Stimulated activated CD4-positive, alpha-beta T cell treated with anti-CD3 and anti-CD28 coated beads, TNF-alpha, amount 100 ng/mL, for 48 hours (primary cell): ENCODE data around the gene SNX9.

ENCODE experiments used
- DNase-seq, 3 donors: peaks; one replicate each; pipeline ENCODE4 v3.0.0-alpha.2; 2020; ENCODE audit warnings: low read depth in 3 of 3

Gene SNX9

DNA sequence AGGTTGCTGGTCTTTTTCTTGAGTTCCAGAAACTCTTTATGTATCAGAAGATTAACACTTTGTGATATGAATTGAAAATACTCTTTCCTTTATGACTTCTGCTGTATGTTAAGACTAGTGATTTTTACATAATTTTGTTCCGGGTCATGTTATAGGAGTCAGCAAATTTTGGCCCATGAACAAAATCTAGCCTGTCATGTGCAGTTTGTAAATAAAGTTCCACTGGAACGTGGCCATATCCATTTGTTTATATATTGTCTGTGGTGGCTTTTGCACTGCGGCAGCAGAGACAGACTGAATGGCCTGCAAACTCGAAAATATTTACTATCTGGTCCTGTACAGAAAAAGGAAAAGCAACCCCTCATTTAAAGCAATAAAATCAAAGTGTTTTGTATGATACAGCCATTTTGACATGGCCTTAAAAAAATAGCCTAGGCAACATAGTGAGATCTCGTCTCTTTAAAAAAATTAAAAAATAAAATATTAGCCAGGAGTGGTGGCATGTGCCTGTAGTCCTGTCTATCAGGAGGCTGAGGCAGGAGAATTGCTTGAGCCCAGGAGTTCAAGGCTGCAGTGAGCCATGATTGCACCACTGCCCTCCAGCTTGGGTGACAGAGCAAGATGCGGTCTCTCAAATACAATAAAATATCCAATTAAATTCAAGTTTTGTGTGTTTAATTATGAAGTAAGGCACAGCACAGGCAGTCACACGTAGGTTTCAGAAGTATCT is 36.9 kb downstream of the SNX9 start:
- no peak for DNase-seq

DNA sequence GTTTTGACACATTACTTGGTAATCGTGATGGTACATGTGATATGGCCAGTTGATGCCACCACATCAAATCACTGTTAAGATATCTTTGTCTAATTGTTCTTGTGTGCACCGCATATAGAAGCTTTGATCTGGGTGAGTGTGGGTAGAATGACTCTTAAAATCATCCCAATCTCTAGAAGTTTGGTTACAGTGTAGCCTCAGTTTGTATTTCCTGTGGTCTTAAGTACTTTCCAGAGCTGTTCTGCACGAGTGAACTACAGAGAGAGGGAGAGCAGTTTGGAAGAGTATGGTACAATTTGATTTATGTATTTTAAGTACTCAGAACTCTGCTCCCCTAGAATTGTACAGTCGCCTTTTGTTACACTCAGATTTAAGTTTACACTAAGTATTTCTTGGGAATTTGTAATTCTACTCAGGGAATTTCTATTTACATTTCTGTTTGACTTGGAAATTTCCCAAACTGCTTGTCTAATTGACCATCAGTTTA is 37.5 kb downstream of the SNX9 start:
- no peak for DNase-seq

DNA sequence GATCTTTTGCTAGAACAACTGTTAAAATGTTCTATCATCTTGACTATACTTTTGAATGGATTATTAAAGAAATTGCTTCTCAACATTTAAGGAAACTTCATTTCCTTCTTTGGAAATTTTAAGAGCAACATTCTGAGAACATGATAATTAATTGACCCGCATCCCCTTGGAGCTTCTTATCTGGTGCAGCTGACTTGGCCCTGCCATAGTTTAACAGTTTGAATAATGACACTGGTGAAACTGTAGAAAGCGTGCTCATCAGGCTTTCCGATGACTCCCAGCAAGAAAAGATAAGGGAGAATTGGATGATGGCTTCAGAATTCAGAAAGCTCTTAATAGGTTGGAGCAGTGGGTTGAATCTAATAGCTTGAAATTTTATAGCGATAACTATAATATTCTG is 38.1 kb downstream of the SNX9 start:
- DNase-seq = no peak

DNA sequence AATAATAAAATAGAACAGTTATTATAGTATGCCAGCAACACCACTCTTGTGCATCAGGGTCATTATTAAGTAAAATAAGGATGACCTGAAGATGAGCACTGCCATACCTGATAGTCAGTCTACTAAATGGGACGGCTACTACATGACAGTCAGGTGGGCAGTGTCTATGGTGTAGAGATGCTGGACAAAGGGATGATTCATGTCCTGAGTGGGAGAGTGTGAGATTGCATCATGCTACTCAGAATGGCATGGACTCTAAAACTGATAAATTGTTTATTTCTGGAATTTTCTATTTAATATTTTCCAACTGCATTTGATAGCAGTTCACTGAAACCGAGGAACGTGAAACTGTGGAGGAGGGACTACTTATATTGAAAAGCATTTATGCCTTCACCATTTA is 38.8 kb downstream of the SNX9 start:
- DNase-seq = no peak

DNA sequence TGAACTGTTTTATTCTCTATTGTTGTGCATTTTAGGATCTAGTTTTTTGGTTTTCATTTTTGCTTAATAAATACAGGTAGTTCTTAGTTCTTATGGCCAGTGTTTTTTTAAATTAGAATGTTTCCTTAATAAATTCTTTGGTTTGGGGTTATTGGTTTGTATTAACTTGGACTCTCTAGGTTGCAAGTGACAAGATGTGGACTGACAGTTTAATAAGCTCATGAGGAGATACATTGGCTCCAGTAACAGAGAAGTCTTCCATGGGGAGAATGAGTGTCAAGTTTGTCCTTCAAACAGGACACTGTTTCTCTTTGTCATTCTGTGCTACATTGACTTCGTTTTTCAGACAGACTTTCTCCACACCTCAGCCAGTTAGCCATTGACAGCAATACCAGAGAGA is 39.7 kb downstream of the SNX9 start:
- DNase-seq = no peak

DNA sequence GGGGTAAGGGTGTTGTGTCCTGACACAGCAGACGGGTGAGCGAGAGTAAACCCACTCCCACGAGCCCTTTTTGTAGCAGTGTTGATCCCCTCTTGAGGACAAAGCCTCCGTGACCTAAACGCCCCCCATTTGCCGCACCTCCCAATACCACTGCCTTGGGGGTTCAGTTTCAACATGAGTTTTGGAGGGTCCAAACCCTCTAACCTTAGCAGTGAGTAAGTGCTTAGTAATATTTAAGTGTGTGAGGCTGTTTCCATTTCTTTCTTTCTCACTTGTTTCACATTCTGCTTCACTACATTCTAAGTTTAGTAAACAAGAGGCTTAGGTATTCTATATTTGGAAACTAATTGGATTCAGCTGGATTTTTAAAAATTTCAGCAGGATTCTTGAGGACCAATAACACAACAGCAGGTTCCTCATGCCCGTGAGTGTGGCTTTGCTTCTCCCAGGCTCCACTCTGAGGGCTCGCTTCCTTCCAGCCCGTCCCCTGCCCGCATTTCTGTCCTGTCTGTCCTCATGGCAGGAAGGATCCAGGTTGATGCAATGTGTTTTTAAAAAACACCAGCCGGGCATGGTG is 41.2 kb downstream of the SNX9 start:
- no peak for DNase-seq

DNA sequence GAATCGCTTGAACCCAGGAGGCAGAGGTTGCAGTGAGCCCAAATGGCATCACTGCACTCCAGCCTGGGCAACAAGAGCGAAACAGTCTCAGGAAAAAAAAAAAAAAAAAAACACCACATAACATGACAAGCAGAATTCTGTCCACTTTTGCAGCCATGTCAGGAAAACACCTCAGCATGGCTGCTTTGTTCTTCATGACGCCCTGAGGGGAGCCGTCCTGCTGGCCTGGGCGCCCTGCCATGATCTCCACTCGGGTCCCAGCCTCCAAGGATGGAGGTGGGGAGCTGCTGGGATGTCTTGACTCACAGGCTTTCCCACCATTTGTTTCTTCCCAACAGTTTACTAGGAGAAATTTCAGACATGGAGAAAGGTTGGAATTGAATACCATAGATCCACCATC is 42.2 kb downstream of the SNX9 start:
- DNase-seq = no peak

DNA sequence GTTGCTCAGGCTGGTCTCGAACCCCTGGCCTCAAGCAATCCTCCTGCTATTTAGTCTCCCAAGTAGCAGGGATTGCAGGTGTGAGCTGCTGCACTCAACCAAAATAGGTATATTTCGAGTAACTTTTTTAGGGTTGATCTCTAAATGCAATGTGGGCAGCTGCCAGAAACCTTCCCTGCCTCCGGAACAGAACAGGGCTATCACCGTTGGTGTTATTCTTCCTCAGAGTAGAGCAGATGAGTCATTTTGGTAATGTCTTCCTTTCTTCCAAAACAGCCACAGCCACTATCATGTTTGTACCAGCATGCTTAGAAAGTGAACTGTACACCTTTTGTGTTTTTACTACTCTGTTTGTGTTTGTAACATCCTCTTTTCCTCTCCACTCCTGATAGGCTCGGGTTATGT is 44.1 kb downstream of the SNX9 start:
- DNase-seq = no peak

DNA sequence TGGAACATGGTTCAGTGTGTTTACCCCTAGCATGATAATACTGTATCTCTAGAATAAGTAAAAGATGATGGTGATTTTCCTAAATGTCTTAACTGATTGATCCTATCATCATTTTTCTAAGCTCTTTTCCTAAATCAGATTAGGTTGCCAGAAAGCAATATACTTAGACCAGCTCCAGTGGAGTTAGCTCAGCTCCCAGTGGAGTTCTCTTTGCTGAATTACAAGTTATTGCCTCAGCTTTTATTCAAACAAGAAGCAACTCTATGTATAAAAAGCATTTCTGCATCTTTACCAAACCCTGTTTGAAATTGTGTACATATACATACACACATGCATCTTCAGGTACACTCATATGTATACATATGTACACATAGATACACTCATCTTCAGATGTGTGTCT is 44.9 kb downstream of the SNX9 start:
- no peak for DNase-seq

DNA sequence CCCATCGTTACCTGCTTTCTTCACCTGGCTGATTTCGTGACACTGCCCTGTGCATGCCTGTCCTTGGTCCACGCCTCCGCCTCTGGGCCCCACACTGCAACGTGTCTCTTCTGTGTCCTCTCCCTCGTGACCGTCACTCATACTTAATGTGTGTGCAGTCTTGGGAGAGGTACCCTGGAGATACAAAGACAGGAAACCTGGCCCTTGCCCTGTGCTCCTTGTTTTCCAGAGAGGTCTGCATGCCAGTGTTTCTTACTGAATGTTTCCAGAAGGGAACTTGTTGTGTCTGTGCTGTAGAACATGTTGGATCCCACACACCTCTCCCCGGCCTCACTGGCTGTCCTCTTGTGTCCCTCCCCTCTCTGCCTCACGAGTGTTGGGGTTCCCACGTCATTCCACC is 45.8 kb downstream of the SNX9 start:
- DNase-seq = no peak

DNA sequence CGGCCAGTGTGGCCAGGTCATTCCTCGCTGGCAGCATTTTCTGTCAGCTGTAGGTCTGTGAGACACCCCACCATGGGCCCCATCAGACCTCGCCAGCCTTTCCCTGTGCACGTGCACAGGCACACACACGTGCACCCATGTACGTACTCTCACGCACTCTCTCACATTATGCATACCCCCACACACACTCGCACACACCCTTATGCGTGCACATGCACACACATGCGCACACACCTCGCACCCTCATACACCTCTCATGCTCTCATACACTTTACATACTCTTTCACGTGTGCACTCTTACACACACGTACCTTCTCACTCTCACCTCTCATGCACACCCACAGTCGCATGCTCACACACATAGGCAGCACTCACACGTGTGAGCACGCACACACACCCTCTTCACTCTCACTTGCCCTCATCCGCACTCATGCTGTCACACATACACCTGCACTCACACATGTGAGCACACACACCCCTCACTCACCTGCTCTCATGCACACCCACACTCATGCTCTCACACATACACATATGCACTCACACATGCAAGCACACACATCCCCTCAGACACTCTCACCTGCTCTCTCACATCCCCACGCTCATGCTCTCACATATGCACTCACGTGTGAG is 46.7 kb downstream of the SNX9 start:
- no peak for DNase-seq

DNA sequence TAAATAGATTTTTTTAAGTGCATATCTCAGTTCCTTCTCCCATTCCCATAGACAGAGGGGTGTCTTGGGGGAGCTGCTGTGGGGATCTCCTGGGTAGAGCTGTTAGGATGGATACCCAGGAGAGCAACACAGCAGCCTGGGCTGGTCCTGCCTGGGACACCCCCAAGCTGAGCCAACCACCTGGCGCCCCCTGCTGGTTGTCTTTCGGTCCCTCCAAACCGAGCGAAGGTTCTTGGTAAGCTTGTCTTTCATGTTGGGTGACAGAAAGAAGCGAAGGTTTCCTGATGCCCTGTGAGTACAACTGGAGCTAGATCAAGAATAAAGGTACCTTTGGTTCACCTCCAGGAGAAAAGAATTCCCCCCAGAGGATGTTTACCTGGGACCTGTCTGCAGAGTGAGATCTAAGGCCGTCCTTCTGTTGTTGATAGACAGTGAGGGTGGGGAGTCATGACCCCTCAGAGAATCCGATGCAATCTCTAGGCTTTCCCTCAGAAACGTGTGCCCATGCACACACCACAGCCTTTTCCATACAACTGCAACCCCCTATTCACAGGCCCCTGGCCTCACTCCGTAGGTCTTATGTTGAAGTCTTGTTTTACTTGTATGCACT is 50.8 kb downstream of the SNX9 start:
- peak; percentile 76 to 79 (median 78) for DNase-seq

DNA sequence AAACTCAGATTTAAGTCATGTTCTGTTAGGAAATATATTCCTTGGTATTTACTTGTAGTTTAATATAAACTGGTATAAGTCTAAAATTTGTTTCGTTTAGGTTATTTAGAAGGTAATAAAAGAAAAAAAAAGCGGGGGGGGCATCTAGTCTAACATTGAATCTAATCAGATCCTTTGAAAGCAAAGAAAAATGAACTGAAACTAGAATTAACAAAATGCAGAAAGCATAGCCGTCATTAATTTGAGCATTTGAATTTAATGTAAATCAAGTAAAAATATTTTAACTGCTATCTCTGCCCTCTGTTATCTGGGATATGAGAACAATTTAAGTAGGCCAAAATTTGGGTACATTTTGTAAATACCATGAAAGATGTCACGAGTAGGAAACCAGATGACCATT is 54.1 kb downstream of the SNX9 start:
- DNase-seq = no peak

DNA sequence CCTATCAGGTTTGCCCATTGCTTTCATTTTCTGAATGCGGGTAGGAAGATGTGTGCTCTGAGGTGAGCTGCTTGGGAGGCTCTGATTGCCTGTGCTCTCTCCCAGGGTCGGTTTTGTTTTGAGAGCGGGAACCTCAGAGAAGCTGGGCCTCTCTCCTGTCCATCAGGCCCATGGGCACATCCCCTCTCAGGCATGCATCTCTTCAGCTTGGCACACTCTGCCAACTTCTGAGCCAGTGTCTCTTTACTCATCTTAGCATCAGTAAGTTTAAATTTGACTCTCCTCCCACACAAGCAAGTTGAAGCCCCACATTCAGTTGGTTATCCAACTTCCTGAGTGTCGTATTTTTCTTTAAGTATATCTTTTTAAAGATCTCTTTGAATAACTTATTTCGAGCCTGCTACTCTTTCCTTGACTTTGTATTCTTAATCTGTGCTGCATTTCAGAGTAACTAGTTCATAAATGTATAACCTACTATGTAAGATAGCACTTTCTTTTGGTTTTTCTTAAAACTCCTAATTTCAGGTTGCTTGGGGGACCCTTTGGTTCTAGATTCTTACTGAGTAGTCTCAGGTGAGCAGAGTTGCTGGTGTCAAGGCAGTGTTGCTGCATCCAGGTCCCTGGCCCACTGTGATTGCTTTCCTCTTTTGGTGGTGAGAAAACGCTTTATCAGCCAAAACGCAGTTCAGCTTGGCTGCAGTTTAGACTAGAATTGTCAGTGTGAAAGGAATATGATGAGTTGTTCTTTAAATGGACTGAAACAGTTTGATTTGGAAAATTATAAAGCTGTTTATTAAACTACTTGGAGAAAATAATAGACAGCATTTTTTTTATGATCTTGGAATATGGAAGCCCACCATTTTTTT is 54.8 kb downstream of the SNX9 start:
- no peak for DNase-seq

DNA sequence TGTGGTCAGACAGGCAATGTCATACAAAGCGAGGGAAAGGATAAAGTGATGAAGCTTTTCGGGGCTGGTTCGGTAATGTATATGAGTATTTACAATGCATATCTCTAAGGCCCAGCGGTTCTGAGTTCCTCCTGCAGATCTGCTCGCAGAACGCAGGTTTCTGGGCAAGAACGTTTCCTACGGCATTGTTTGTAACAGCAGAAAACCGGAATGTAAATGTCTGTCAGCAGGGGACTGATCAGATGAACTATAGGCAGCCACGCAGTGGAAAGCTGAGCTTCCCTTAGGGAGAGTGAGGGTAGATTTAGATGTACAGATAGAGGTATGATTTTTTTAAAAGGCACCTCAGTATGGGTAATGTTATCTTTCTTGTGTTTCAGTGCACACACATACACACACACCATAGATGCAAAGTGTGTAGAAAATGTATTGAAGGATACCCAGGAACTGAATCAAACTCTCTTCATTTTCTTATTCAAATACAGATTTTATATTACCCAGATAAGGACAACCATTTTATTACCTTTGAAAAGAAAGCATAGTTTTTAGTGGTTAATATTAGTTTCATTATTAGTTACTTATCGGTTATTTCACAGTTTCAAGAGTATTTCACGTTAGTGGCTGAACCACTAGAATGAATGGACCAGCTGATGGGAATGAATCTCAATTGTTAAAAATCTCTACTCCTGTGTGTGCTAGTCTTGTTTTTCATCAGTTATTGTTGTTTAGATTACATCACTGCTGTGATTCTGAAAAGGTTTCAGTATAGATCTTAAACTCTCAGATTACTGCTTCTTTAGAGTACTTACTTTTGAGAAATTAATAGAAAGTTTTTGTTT is 56.2 kb downstream of the SNX9 start:
- DNase-seq = no peak

DNA sequence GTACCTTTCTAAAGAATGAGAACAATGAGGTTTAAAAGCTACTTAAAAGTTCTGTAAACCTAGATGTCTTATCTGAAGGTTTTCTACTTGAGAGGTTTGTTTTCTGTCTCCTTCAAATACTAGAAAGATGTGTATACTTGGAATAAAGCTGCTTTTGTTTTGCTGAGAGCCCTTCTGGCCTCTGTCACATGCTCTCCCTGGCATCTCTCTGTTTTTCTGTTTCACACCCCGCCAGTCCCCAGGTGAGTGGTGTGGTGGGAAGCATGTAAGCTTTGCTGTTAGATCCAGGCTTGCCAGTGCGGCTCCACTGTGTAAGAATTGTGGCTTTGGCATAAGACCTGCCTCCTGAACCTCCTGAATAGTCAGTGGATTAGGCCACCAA is 56.8 kb downstream of the SNX9 start:
- DNase-seq = no peak

DNA sequence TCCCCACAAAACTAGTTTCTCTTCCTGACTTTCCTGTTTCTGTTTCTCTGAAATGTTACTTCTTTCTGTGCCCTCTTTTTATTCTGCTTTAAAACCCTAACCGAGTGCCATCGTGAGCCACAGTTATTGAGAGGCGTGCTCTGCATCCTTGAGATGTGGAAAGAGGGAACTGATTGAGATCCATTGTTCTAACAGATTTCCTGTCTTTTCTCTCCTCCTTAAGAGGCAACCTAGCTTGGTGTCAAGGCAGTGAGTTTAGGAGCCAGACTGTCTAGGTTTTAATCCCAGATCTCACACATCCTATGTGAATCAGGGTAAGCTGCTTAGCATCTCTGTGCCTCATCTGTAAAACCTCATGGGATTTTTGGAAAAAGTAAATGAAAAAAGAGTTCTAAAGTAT is 57.5 kb downstream of the SNX9 start:
- DNase-seq = no peak

DNA sequence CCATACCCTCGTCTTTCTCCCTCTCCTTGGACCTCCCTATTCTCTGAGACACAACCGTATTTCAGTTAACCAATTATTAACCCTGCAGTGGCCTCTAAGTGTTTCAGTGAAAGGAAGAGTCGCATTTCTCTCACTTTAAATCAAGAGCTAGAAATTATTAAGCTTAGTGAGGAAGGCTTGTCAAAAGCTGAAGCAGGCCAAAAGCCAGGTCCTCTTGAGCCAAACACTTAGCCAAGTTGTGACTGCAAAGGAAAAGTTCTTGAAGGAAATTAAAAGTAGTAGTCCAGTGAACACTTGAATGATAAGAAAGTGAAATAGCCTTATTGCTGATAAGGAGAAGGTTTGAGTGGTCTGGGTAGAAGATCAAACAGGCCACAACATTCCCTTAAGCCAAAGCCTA is 58.3 kb downstream of the SNX9 start:
- DNase-seq = no peak

DNA sequence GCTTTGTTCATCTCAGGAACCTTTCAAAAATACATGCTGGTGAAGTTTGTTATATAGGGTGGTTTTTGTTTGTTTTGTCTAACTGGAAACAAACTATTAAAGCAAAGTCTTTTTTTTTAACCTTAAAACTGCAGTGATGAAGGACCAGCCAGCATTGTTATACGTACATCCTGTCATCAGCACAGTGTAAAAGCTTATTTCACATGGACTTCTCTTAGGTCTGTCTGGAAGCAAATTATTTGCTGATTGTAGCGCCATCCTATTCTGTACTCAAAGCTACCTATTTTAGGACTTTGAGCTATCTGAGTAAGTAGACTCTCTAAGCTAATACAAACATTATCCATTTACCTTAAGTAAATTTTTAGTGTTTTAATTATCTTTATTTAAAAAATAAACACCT is 61.7 kb downstream of the SNX9 start:
- DNase-seq = no peak

DNA sequence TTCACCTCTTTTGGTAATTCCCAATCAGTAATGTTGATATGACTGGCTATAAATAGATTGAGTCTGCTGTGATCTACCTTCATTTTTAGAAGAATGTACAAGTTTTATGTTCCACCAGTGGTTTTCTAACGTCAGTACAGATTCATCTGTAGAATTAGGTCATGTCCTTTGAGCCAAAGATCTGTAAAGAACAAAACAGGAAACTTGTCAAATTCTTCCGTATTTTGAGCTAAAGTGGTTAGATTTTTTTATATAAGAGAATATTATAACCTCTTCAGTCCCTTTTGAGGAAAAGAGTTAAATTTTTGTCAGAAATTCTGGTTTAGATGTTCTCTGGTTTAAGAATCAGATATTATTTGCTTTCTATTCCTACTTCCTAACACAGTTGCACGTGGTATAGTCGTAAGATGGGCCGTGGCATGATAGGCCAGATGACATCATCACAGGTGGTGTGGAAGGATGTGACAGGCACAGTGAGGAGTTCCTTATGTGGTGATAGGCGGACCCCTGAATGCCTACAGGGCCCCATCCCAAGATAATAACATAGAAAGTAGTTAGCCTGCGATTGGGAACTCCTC is 62.3 kb downstream of the SNX9 start:
- peak in 2 of 3 donors; percentile 51 to 58 for DNase-seq

DNA sequence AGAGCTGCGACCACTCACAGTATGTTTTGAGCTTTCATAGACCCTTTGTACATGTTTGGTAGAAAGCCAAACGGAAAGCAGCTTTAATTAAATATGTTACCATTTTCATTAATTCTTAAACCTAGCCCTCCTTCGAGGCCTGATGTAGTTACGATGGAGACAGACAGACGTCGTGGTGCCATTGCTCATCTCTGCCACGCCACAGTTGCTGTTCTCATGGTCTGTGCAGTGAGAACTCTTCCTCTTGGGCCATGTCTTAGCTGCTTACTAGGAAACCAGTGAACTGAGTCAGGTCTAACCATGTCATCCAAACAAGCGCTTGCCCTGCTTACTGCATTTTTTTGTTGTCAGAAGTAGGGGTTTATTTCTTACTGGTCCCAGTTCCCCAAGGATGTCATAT is 62.8 kb downstream of the SNX9 start:
- DNase-seq = peak in 1 of 3 donors; percentile 29
